BJ (cell line): ENCODE measurements around the gene CCDC102B. TPM values are rescaled to one million over a fixed set of nuclear protein-coding genes. Genes with fewer than 3 reads are reported as not detected.

ENCODE experiments used
- CTCF ChIA-PET: fragments of 350-600 bp; formaldehyde crosslinking; extraction: SDS; loops from one replicate; lab custom pipeline; 2021; ENCODE audit warnings: antibody characterized with exemption, inconsistent platforms; lab: Yijun Ruan, JAX
- POLR2A ChIA-PET: fragments of 300-600 bp; sonication (Branson Sonifier 250); formaldehyde crosslinking; extraction: SDS; loops from one replicate; lab custom pipeline; 2021; ENCODE audit warnings: antibody characterized with exemption; lab: Charles Lee
- DNase-seq: peaks from one replicate; pipeline ENCODE4 v3.0.0-alpha.2; 2011; ENCODE audit warnings: low read depth
- H3K27me3 ChIP-seq: 2 replicates; pipeline ENCODE4 v1.6.0; 2011; ENCODE audit warnings: low read length; ENCODE audit not compliant: control insufficient read depth, insufficient read depth
- H3K36me3 ChIP-seq: 2 replicates; pipeline ENCODE4 v1.5.1; 2011; ENCODE audit warnings: low read length; ENCODE audit not compliant: control insufficient read depth, insufficient read depth
- H3K4me3 ChIP-seq: 2 replicates; pipeline ENCODE4 v1.5.1; 2011; ENCODE audit warnings: low read depth, mild to moderate bottlenecking, control low read depth, low read length
- polyA plus RNA-seq: library from polyadenylated mRNA; depleted of rRNA; stranded (reverse); fragments of >200 nt; gene quantifications from 2 replicates; pipeline ENCODE4 v1.2.3, GENCODE V29; 2011
- TF ChIP-seq, protein P1 (sequence below): IDR thresholded peaks from 2 replicates; pipeline ENCODE4 v1.5.1; 2011; ENCODE audit warnings: low read depth, mild to moderate bottlenecking, control low read depth, inconsistent platforms, low read length, moderate library complexity; ENCODE audit not compliant: insufficient read depth

The CCDC102B gene
- polyA plus RNA-seq, 1 experiment = 2.8 TPM

DNA sequence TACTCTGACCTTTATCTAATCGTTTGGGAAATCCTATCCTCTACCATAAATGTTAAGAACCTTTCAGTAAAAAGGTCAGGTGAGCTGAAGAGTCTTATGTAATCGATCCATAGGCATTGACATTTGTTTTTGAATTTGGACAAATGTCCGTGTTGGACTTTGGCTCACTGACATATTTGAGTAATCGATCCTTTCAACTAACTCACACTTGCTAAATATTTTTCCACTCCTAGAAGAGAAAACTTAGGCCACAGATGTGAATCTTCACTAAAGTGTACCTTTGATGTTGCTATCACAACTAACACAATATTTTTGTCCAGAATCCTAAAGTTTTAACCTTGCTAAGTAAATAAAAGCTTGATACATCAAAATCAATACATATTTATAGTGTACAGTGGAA, 89.5 kb downstream of the CCDC102B start:
- no peaks in the 10 kb centered on the region for H3K27me3 ChIP-seq
- H3K4me3 ChIP-seq = no peak overlapping the region
- no peak for DNase-seq
- H3K36me3 ChIP-seq = no peaks in the 10 kb centered on the region
- TF ChIP-seq, protein P1, sequence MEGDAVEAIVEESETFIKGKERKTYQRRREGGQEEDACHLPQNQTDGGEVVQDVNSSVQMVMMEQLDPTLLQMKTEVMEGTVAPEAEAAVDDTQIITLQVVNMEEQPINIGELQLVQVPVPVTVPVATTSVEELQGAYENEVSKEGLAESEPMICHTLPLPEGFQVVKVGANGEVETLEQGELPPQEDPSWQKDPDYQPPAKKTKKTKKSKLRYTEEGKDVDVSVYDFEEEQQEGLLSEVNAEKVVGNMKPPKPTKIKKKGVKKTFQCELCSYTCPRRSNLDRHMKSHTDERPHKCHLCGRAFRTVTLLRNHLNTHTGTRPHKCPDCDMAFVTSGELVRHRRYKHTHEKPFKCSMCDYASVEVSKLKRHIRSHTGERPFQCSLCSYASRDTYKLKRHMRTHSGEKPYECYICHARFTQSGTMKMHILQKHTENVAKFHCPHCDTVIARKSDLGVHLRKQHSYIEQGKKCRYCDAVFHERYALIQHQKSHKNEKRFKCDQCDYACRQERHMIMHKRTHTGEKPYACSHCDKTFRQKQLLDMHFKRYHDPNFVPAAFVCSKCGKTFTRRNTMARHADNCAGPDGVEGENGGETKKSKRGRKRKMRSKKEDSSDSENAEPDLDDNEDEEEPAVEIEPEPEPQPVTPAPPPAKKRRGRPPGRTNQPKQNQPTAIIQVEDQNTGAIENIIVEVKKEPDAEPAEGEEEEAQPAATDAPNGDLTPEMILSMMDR = no peak
- POLR2A ChIA-PET = no interaction called here
- CTCF ChIA-PET = no interaction called here

DNA sequence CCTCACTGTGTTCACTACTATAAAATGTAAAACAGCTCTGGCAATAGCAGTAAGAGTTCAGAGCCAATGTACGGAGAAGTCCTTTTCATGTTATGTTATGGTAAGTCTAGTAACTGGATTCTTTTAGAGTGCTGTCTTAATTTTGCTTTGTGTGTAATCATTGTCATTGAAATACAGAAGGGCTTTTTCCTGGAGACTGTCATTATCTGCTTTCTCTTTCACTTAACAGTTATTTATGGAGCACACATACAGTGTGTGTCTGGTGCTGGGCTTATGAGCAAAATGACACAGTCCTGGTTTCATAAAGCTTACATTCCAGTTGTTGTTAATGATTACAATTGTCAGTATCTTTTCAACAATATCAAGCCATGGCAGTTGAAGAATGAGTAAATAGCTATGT, 95.5 kb downstream of the CCDC102B start:
- Histone ChIP-seq H3K4me3 (no peak overlapping the region), H3K27me3 (no peaks in the 10 kb centered on the region), H3K36me3 (no peaks in the 10 kb centered on the region)
- no peak for DNase-seq
- CTCF ChIA-PET = no interaction called here
- TF ChIP-seq, protein P1 = no peak
- POLR2A ChIA-PET = no interaction called here

DNA sequence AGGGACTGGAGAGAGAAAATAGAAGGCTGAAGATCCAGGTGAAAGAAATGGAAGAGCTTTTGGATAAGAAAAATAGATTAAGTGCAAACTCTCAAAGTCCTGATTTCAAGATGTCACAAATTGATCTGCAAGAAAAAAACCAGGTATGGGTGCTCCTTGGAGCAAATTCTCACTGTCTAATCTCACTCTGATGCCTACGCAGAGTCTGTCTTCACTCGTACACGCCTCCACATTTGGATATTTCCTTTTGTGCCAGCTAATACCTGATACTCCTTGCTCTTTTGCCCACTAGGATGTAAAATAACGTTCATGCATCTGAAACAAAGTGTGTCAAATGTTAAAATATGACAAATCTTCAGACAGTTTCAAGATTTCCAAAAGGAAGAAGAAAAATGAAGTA, 99.4 kb downstream of the CCDC102B start:
- no peak for DNase-seq
- Histone ChIP-seq H3K4me3 (no peak overlapping the region), H3K36me3 (no peaks in the 10 kb centered on the region), H3K27me3 (no peaks in the 10 kb centered on the region)
- TF ChIP-seq, protein P1 = no peak
- CTCF ChIA-PET = no interaction called here
- POLR2A ChIA-PET = no interaction called here

DNA sequence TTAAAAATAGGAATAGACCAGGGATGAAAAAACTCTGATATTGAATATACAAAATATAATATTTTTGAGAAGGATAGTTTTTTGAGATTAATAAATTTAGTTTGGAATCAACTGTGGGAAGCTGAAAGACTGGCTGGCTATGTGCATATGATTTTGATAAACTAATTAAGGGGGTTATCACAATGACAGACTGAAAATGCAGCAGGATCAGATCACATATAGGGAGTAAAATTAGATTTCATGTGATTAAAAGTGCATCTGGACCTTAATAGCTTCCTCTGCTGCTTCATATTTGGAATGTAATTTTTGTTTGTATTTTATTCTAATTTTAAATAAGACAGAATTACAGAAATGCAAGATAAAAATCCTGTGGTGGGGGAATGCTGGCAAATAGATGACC, 111.7 kb downstream of the CCDC102B start:
- no peaks in the 10 kb centered on the region for H3K36me3 ChIP-seq
- H3K27me3 ChIP-seq = no peaks in the 10 kb centered on the region
- CTCF ChIA-PET = no interaction called here
- no peak overlapping the region for H3K4me3 ChIP-seq
- POLR2A ChIA-PET = no interaction called here
- DNase-seq = no peak
- TF ChIP-seq, protein P1 = no peak

DNA sequence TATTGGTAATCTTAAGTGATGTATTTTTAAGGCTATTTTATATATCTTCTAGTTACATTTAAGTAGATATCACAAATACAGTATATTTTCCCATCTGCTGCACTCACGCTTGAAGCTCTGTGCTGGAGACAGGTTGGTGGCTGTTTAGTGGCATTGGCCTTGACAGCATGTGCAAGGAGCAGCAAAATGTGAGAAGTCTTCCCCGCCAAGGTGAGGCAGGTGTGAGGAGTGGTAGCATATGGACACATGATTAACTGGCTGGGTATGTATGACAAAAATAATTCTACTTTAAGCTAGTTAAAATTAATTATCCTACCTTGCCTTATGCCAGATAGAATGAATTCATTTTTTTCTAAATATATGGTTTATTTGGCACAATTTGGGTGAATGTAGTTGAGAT, 117.2 kb downstream of the CCDC102B start:
- CTCF ChIA-PET = interaction anchor here (0.6 kb wide), 2 partner anchors 37 to 142 kb away, joined by 3 read pairs; no protein-coding TSS in a partner anchor
- POLR2A ChIA-PET = no interaction called here
- H3K4me3 ChIP-seq = no peak overlapping the region
- no peaks in the 10 kb centered on the region for H3K36me3 ChIP-seq
- TF ChIP-seq, protein P1 = no peak
- DNase-seq = no peak
- no peaks in the 10 kb centered on the region for H3K27me3 ChIP-seq
